Limb (tissue), 2 donors: ENCODE measurements around the gene RARRES1.

ENCODE experiments used
- DNase-seq, 2 donors: peaks; one replicate each; pipeline ENCODE4 v3.0.0-alpha.2; 2016; ENCODE audit errors: extremely low spot score in 2 of 2

The RARRES1 gene, protein sequence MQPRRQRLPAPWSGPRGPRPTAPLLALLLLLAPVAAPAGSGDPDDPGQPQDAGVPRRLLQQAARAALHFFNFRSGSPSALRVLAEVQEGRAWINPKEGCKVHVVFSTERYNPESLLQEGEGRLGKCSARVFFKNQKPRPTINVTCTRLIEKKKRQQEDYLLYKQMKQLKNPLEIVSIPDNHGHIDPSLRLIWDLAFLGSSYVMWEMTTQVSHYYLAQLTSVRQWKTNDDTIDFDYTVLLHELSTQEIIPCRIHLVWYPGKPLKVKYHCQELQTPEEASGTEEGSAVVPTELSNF

GRCh38 chr3:158731938-158732855 lies at the start of gene RARRES1:
Gene RARRES1, minus strand, starts transcription at chr3:158732457. Its CDS starts 42 bp downstream, at chr3:158732415.
- DNase-seq = peak; percentile 54 to 79

GRCh38 chr3:158781849-158782248 lies 49.6 kb upstream of the RARRES1 start:
- DNase-seq = no peak

DNA sequence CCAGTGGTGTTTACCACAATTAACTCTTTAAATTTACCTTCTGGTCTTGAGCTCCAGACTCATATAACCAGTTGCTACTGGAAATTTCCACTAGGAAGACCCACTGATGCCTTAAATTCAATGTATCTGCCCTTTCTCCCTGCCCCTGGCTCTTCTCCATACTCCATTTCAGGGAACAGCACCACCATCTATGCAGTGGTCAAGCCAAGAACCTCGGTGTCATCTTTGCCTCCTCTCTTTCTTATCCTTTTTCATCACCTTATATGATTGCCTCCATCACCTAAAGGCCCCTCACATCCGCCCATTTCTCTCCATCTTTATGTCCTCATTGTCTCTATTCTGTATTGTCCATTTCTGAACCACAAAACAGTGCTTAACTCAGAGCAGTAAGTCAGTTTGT lies 48.9 kb upstream of the RARRES1 start:
- no peak for DNase-seq

GRCh38 chr3:158780766-158781165 lies 48.5 kb upstream of the RARRES1 start:
- DNase-seq = no peak

DNA sequence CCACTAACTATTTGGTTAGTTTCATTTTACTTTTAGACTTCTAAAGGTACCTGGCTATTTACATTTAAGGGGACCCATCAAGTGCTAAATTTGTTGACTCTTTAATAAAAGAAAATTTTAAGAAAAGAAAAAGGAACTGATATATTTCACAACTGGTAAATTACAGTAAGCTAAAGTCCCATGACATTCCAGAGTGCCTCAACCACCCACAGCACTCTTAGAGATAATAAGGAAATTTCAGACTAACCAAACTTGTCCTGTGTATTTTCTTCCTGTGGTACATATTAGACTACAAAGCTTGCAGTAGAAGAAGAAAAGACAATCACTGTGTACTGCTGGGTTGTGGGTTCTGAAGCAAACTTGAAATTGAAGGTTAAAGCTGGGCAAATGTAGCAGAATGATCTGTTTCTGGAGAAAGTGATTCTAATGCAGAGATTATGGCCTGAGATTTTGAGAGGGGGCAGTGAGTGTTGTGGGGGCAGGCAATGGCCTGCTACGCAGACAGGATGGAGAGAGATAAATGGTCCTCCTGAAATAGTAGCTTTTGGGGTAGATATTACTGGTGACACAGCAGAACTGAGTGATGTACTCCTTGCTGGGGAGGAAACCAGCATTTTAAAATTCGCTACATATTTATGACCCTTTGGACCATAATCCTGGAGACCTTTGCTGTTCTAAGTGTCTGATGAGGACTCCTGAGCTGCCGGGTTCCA lies 45.1 kb upstream of the RARRES1 start:
- no peak for DNase-seq

DNA sequence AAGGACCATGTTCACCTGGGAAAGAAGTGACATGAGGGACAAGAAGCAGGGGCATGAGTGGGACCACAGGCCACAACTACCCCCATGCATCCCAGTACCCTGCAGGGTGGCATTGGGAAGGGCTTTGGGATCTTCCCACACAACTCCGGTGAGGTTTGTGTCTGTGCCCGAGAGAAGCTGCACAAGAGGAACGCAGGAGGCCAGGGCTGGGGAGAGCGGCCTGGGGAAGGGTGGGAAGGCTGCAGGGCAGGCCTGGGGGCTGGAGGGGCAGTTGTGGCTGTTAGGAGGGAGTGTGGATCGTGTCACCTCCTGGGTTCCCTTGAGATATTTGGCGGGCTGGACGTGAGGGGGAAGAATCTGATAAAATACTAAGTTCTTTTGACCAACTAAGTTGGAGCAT lies 44.3 kb upstream of the RARRES1 start:
- no peak for DNase-seq

- DNase-seq = no peak
Measured at GRCh38 chr3:158775426-158776410, 43.5 kb upstream of the RARRES1 start.

GRCh38 chr3:158774965-158775364 lies 42.7 kb upstream of the RARRES1 start:
- no peak for DNase-seq

GRCh38 chr3:158773845-158774830 lies 41.9 kb upstream of the RARRES1 start:
- peak in 1 of 2 donors; percentile 38 for DNase-seq

GRCh38 chr3:158773166-158773565 lies 40.9 kb upstream of the RARRES1 start:
- DNase-seq = no peak

DNA sequence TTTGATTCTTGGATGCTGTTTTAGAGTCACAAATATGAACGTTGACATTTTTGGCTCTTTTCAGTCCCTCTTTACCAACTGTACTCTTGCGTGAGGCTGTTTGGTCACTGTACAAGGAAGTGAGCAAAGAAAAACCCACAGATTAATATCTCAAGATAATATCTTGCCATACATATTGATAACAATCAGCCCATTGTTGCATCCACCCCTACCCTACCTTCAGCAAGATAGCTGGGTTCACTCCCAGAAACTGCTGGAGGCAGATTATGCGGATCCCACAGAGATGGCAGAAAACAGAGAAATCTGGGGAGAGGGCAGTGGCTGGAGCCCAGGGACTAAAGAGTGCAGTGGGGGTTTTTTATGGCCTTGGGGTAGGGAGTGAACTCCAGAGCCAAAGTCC lies 39.7 kb upstream of the RARRES1 start:
- no peak for DNase-seq

DNA sequence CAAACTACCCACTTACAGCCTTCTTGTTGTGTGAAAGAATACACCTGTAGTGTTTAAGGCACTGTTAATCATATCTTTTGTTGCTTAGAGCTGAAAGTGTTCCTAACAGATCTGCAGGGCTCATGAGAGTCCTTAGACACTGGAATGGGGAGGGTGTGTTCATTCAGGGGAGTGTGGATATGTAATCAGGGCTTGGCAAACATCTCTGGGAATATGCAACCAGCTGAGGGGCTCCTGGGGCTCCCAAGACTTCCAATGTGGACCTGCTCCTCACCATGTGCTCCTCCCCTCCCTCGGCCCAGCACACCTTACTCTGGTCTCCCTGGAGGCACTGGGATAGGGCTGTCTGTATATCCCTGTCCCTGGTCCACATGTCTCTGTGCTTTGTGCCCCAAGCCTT lies 39.3 kb upstream of the RARRES1 start:
- DNase-seq = no peak

- DNase-seq = no peak
Measured at GRCh38 chr3:158770741-158771350, 38.6 kb upstream of the RARRES1 start.

GRCh38 chr3:158769952-158770740 lies 37.9 kb upstream of the RARRES1 start:
- DNase-seq = no peak

- peak in 1 of 2 donors; percentile 13 for DNase-seq
Measured at GRCh38 chr3:158769549-158769948, 37.3 kb upstream of the RARRES1 start.

GRCh38 chr3:158768881-158769543 lies 36.8 kb upstream of the RARRES1 start:
- peak; percentile 49 to 90 for DNase-seq

GRCh38 chr3:158768361-158768787 lies 36.1 kb upstream of the RARRES1 start:
- DNase-seq = peak; percentile 73 to 77

DNA sequence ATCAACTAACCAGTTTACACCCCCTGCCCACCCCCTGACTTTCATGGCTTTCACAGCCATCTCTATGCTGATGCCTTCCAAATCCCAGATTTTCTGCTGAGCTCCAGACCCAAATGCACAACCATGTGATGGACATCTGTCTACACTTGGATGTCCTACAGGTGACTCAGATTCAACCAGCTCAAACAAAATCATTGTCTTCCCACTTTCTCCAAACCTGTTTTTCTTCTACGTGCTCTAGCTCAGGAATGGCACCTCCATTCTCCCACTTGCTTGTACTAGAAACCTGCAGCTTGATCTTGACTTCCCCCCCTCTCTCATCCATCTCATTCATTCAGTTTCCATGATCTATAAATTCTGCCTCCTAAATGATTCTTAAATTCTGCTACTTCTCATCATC lies 34.1 kb upstream of the RARRES1 start:
- DNase-seq = no peak
